ENCODE results near the gene ATXN7L2.

Gene ATXN7L2

DNA sequence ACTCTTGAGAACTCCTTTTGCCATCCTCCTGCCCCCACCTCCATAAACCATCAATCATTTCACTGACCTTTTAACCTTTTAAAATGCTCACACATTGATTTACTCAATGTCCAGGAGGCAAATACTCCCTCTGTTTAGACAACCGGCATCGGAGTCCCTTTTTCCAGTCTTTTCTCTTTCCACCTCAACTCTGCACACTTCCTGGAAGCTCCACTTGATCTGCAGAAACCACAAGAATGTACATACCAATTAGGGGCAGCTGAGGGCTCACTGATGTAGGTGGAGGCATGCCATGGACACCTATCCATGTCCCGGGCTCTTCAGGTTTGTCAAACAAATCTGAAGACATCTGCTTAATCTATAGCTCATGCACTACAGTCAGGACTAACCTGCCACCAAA, 31.1 kb downstream of the ATXN7L2 start:
- Histone ChIP-seq H3K27ac (ENCODE audit: low read length) (no peak overlapping the region), H4K20me1 (ENCODE audit: insufficient read depth, low read length) (no peaks in the 10 kb centered on the region), H3K4me1 (ENCODE audit: low read length) (no peaks in the 10 kb centered on the region), H3K4me3 (ENCODE audit: low read length) (no peak overlapping the region), H3K27me3 (replicated peaks; ENCODE audit: insufficient read depth, low read length) (no peaks in the 10 kb centered on the region), H3K9me3 (replicated peaks; ENCODE audit: insufficient read depth, low read length) (no peaks in the 10 kb centered on the region), H3K4me2 (ENCODE audit: low read depth, low read length) (no peak overlapping the region), H3K36me3 (replicated peaks; ENCODE audit: insufficient read depth, low read length) (no peaks in the 10 kb centered on the region), H3K9me2 (replicated peaks; ENCODE audit: insufficient read depth, low read length) (no peaks in the 10 kb centered on the region), H3K9ac (ENCODE audit: low read length) (no peak overlapping the region), H3F3A (ENCODE audit: insufficient read depth, low read length) (no peaks in the 10 kb centered on the region), H2AFZ (ENCODE audit: low read length) (no peak overlapping the region), H3K79me2 (ENCODE audit: low read length) (no peaks in the 10 kb centered on the region)
- TF ChIP-seq, protein P1, sequence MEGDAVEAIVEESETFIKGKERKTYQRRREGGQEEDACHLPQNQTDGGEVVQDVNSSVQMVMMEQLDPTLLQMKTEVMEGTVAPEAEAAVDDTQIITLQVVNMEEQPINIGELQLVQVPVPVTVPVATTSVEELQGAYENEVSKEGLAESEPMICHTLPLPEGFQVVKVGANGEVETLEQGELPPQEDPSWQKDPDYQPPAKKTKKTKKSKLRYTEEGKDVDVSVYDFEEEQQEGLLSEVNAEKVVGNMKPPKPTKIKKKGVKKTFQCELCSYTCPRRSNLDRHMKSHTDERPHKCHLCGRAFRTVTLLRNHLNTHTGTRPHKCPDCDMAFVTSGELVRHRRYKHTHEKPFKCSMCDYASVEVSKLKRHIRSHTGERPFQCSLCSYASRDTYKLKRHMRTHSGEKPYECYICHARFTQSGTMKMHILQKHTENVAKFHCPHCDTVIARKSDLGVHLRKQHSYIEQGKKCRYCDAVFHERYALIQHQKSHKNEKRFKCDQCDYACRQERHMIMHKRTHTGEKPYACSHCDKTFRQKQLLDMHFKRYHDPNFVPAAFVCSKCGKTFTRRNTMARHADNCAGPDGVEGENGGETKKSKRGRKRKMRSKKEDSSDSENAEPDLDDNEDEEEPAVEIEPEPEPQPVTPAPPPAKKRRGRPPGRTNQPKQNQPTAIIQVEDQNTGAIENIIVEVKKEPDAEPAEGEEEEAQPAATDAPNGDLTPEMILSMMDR (IDR thresholded peaks at IDR 0.05; ENCODE audit: low read length), result no peak
- TF ChIP-seq EZH2 (optimal IDR thresholded peaks at IDR 0.05; ENCODE audit: low read depth, low read length), result no peak
- TF ChIP-seq EZH2phosphoT487 (IDR thresholded peaks at IDR 0.05; ENCODE audit: low read length), result no peak
- no peak for DNase-seq

DNA sequence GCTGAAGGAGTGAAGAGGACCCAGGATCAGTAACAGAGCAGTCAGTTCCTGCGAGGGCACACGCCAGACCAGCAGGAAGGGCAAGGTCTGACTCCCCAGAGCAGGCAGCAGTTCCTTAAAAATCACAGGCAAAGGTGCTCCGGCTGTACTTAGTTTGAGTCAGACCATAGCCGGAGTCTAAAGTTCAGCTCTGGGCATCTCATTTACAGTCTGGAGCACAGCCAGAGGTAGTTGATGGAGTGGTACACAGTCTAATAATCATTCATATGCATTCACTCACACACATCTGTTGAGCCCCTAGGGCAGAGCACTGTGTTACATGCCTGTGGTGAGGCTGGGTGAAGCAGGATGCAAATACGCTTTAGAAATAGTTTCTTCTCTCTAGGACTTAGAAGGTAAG, 33.2 kb downstream of the ATXN7L2 start:
- Histone ChIP-seq H3F3A (ENCODE audit: insufficient read depth, low read length) (no peaks in the 10 kb centered on the region), H3K27me3 (replicated peaks; ENCODE audit: insufficient read depth, low read length) (no peaks in the 10 kb centered on the region), H3K27ac (ENCODE audit: low read length) (no peak overlapping the region), H3K79me2 (ENCODE audit: low read length) (no peaks in the 10 kb centered on the region), H3K4me1 (ENCODE audit: low read length) (no peaks in the 10 kb centered on the region), H3K9ac (ENCODE audit: low read length) (no peak overlapping the region), H3K4me3 (ENCODE audit: low read length) (no peak overlapping the region), H4K20me1 (ENCODE audit: insufficient read depth, low read length) (no peaks in the 10 kb centered on the region), H3K36me3 (replicated peaks; ENCODE audit: insufficient read depth, low read length) (no peaks in the 10 kb centered on the region), H3K9me2 (replicated peaks; ENCODE audit: insufficient read depth, low read length) (no peaks in the 10 kb centered on the region), H2AFZ (ENCODE audit: low read length) (no peak overlapping the region), H3K4me2 (ENCODE audit: low read depth, low read length) (no peak overlapping the region), H3K9me3 (replicated peaks; ENCODE audit: insufficient read depth, low read length) (no peaks in the 10 kb centered on the region)
- DNase-seq, result no peak
- TF ChIP-seq EZH2phosphoT487 (IDR thresholded peaks at IDR 0.05; ENCODE audit: low read length), result no peak
- no peak for TF ChIP-seq EZH2 (optimal IDR thresholded peaks at IDR 0.05; ENCODE audit: low read depth, low read length)
- TF ChIP-seq, protein P1 (IDR thresholded peaks at IDR 0.05; ENCODE audit: low read length), result no peak

DNA sequence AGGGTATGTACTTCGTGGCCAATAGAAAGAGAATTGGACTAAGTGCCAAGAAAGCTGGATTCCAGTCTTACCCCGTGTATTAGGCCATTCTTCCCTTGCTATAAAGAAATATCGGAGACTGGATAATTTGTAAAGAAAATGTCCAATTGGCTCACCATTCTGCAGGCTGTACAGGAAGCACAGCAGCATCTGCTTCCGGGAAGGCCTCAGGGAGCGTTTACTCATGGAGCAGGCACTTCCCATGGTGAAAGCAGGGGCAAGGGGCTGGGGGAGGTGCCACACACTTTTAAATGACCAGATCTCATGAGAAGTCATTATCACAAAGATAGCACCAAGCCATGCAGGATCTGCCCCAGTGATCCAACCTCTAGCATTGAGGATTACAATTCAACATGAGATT, 33.6 kb downstream of the ATXN7L2 start:
- Histone ChIP-seq H3K9ac (ENCODE audit: low read length) (no peak overlapping the region), H3K9me3 (replicated peaks; ENCODE audit: insufficient read depth, low read length) (no peaks in the 10 kb centered on the region), H3K27me3 (replicated peaks; ENCODE audit: insufficient read depth, low read length) (no peaks in the 10 kb centered on the region), H3K27ac (ENCODE audit: low read length) (no peak overlapping the region), H3F3A (ENCODE audit: insufficient read depth, low read length) (no peaks in the 10 kb centered on the region), H3K79me2 (ENCODE audit: low read length) (no peaks in the 10 kb centered on the region), H3K36me3 (replicated peaks; ENCODE audit: insufficient read depth, low read length) (no peaks in the 10 kb centered on the region), H2AFZ (ENCODE audit: low read length) (no peak overlapping the region), H3K9me2 (replicated peaks; ENCODE audit: insufficient read depth, low read length) (no peaks in the 10 kb centered on the region), H3K4me3 (ENCODE audit: low read length) (no peak overlapping the region), H3K4me2 (ENCODE audit: low read depth, low read length) (no peak overlapping the region), H4K20me1 (ENCODE audit: insufficient read depth, low read length) (no peaks in the 10 kb centered on the region), H3K4me1 (ENCODE audit: low read length) (no peaks in the 10 kb centered on the region)
- DNase-seq, result no peak
- TF ChIP-seq EZH2 (optimal IDR thresholded peaks at IDR 0.05; ENCODE audit: low read depth, low read length), result no peak
- no peak for TF ChIP-seq EZH2phosphoT487 (IDR thresholded peaks at IDR 0.05; ENCODE audit: low read length)

DNA sequence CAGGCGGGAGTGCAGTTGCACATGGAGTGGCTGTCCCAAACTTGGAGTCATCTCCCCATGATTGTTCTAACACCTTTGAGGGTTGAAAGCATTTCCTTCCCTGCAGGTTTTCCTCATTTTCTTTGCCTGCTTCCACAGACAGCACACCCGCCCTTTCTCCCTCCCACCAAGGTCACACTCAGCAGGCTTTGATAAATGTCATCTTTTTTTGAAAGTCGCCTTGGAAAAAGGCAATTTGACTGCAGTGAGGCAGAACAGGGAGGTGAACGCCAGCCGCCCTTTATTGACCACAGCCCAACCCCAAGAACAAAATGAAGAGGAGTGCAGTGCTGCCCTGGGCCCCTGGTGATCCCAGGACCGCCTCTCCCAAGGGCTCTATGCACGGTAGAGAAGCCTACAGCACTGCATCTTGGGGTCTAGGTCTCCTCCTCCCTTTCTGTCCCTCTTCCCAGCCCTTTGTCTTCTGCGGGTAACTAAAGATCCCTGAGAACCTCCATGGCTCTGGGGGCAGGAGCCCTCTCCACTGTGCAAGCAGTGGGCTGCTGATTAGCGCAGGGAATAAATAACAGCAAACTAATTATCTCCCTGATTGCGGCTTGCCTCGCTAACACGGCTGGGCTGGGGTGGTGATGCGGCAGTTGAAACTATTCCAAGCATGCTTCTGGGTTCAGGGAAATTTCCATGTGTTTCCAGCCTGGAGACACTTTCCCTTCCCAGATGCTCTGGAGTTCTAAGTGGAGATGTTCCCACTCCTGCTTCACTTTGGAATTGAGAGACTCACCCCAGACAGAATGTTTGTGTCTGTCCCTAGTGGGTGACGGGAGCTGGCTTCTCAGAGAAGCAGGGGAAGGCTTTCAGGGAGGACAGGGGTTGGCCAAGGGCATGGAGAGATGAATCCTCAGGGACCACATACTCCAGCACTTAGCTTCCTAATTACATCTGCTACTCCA, 37.6 kb downstream of the ATXN7L2 start:
- DNase-seq, result no peak
- no peak overlapping the region for H3K4me3 ChIP-seq (ENCODE audit: low read length)
- no peaks in the 10 kb centered on the region for H4K20me1 ChIP-seq (ENCODE audit: insufficient read depth, low read length)
- no peaks in the 10 kb centered on the region for H3K9me2 ChIP-seq (replicated peaks; ENCODE audit: insufficient read depth, low read length)
- no peaks in the 10 kb centered on the region for H3K27me3 ChIP-seq (replicated peaks; ENCODE audit: insufficient read depth, low read length)
- H3F3A ChIP-seq (ENCODE audit: insufficient read depth, low read length), result no peaks in the 10 kb centered on the region
- no peaks in the 10 kb centered on the region for H3K79me2 ChIP-seq (ENCODE audit: low read length)
- no peak overlapping the region for H3K4me2 ChIP-seq (ENCODE audit: low read depth, low read length)
- no peak overlapping the region for H3K9ac ChIP-seq (ENCODE audit: low read length)
- no peaks in the 10 kb centered on the region for H3K4me1 ChIP-seq (ENCODE audit: low read length)
- TF ChIP-seq, protein P1 (IDR thresholded peaks at IDR 0.05; ENCODE audit: low read length), result no peak
- TF ChIP-seq EZH2phosphoT487 (IDR thresholded peaks at IDR 0.05; ENCODE audit: low read length), result no peak
- TF ChIP-seq EZH2 (optimal IDR thresholded peaks at IDR 0.05; ENCODE audit: low read depth, low read length), result no peak
- no peaks in the 10 kb centered on the region for H3K36me3 ChIP-seq (replicated peaks; ENCODE audit: insufficient read depth, low read length)
- H3K9me3 ChIP-seq (replicated peaks; ENCODE audit: insufficient read depth, low read length), result no peaks in the 10 kb centered on the region
- H3K27ac ChIP-seq (ENCODE audit: low read length), result no peak overlapping the region
- no peak overlapping the region for H2AFZ ChIP-seq (ENCODE audit: low read length)

Measured in MM.1S (cell line).